ENCODE measurements around the gene COL4A1. TPM values are rescaled to one million over a fixed set of nuclear protein-coding genes. Genes with fewer than 3 reads are reported as not detected.

COL4A1 gene
- polyA plus RNA-seq, 1 of the 3 experiments (the other 2 are of a cell fraction) = 30.3 TPM

DNA sequence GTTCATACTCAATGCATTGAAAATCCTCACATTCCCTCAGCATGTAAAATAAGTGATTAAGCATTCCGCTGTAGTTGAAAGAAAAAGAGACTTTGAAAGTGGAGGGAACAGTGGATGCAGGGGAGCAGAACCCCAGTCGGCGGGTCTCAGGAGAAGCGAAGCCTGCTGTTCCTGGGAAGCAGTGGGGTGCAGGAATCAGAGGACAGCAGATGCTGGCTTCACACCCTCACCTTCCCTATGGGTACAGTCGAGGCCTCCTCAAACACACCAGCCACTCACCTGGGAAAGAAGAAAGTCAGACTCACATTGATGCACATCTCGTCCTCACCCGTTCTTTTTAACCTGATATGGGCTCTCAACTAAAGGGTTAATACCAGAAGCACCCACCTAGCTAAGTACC, 38.3 kb upstream of the COL4A1 start:
- peaks cover 21 to 27% of the 10 kb centered on the region in 2 experiments; a peak in 3 of 4 replicates for H3K4me1 ChIP-seq (ENCODE audit: control insufficient read depth in 1 of 2, insufficient read depth in 2 of 2, low read depth in 1 of 2, low read length in 1 of 2)
- H2AFZ ChIP-seq (ENCODE audit: low read depth) = no peak overlapping the region
- no peaks in the 10 kb centered on the region for H3K9me2 ChIP-seq
- ChIA-PET POLR2A (no interaction called here), CTCF (no interaction called here)
- WGBS (ENCODE audit: low lambda C conversion rate) = 94% methylated on average over 7 of the region's 7 CpGs
- no peak overlapping the region for H3K4me3 ChIP-seq (ENCODE audit: low read depth in 2 of 2, low read length in 1 of 2)
- TF ChIP-seq POLR2AphosphoS5 (IDR thresholded peaks at IDR 0.05; ENCODE audit: low read depth, low read length) (no peak), TCF12 (IDR thresholded peaks at IDR 0.05) (no peak), EZH2phosphoT487 (IDR thresholded peaks at IDR 0.05; ENCODE audit: borderline replicate concordance, low read depth) (no peak), RXRA (IDR thresholded peaks at IDR 0.05; ENCODE audit: borderline replicate concordance, low read depth) (no peak), NRF1 (IDR thresholded peaks at IDR 0.05; ENCODE audit: low read depth, low read length) (no peak), YY1 (IDR thresholded peaks at IDR 0.05; ENCODE audit: low read depth) (no peak)
- TF ChIP-seq, protein P1, sequence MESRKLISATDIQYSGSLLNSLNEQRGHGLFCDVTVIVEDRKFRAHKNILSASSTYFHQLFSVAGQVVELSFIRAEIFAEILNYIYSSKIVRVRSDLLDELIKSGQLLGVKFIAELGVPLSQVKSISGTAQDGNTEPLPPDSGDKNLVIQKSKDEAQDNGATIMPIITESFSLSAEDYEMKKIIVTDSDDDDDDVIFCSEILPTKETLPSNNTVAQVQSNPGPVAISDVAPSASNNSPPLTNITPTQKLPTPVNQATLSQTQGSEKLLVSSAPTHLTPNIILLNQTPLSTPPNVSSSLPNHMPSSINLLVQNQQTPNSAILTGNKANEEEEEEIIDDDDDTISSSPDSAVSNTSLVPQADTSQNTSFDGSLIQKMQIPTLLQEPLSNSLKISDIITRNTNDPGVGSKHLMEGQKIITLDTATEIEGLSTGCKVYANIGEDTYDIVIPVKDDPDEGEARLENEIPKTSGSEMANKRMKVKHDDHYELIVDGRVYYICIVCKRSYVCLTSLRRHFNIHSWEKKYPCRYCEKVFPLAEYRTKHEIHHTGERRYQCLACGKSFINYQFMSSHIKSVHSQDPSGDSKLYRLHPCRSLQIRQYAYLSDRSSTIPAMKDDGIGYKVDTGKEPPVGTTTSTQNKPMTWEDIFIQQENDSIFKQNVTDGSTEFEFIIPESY (IDR thresholded peaks at IDR 0.05; ENCODE audit: borderline replicate concordance, low read depth) = no peak
- no peaks in the 10 kb centered on the region for H3K9me3 ChIP-seq
- no peaks in the 10 kb centered on the region for H4K20me1 ChIP-seq (ENCODE audit: insufficient read depth)
- H3K27ac ChIP-seq (ENCODE audit: low read depth in 2 of 2, low read length in 1 of 2) = no peak overlapping the region; a peak in 1 of 4 replicates
- H3F3A ChIP-seq (replicated peaks; ENCODE audit: insufficient read depth) = peaks cover 43% of the 10 kb centered on the region
- DNase-seq = no peak
- H3K4me2 ChIP-seq = no peak overlapping the region
- no peak overlapping the region for H3K9ac ChIP-seq
- H3K27me3 ChIP-seq (ENCODE audit: insufficient read depth) = no peaks in the 10 kb centered on the region
- H3K79me2 ChIP-seq (ENCODE audit: insufficient read depth) = peaks cover 83% of the 10 kb centered on the region
- H3K36me3 ChIP-seq (replicated peaks in 1 of 2; ENCODE audit: control insufficient read depth in 1 of 2, insufficient read depth in 2 of 2, low read length in 1 of 2) = peaks cover 0 to 24% of the 10 kb centered on the region in 2 experiments

DNA sequence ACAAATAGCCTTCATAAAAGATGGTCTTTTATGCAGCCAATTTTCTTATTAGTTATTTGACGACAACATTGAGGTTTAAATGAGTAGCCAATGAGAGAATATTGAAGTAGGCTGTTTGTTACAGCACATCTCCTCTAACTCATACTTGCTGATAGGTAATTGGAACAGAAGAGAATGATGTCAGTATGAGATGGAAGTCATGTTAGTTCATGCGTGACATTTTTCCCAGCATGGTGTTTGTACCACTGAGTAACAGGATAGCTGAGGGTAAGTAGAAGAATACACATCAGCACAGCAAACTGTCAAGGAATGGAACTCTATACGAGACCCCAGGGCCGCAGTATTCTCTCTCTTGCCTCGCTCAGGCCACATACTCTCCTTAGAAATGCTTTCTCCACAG, 37.4 kb upstream of the COL4A1 start:
- no peaks in the 10 kb centered on the region for H4K20me1 ChIP-seq (ENCODE audit: insufficient read depth)
- ChIA-PET CTCF (interaction anchor here (0.9 to 1.0 kb wide), 2 partner anchors 11 to 22 kb away, joined by 3 read pairs; no protein-coding TSS in a partner anchor), POLR2A (no interaction called here)
- WGBS (ENCODE audit: low lambda C conversion rate) = 99% methylated on average over 5 of the region's 5 CpGs
- H3K9me2 ChIP-seq = no peaks in the 10 kb centered on the region
- DNase-seq = no peak
- H3K27me3 ChIP-seq (ENCODE audit: insufficient read depth) = no peaks in the 10 kb centered on the region
- no peak overlapping the region for H3K4me2 ChIP-seq
- H3F3A ChIP-seq (replicated peaks; ENCODE audit: insufficient read depth) = peaks cover 40% of the 10 kb centered on the region
- TF ChIP-seq TEAD4 (IDR thresholded peaks at IDR 0.05; ENCODE audit: borderline replicate concordance, insufficient read depth) = no peak
- TF ChIP-seq TCF12 (IDR thresholded peaks at IDR 0.05) = no peak
- TF ChIP-seq FOSL2 (IDR thresholded peaks at IDR 0.05; ENCODE audit: borderline replicate concordance, low read depth) = no peak
- TF ChIP-seq EZH2phosphoT487 (IDR thresholded peaks at IDR 0.05; ENCODE audit: borderline replicate concordance, low read depth) = no peak
- TF ChIP-seq, protein P2, sequence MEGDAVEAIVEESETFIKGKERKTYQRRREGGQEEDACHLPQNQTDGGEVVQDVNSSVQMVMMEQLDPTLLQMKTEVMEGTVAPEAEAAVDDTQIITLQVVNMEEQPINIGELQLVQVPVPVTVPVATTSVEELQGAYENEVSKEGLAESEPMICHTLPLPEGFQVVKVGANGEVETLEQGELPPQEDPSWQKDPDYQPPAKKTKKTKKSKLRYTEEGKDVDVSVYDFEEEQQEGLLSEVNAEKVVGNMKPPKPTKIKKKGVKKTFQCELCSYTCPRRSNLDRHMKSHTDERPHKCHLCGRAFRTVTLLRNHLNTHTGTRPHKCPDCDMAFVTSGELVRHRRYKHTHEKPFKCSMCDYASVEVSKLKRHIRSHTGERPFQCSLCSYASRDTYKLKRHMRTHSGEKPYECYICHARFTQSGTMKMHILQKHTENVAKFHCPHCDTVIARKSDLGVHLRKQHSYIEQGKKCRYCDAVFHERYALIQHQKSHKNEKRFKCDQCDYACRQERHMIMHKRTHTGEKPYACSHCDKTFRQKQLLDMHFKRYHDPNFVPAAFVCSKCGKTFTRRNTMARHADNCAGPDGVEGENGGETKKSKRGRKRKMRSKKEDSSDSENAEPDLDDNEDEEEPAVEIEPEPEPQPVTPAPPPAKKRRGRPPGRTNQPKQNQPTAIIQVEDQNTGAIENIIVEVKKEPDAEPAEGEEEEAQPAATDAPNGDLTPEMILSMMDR (IDR thresholded peaks at IDR 0.05) = no peak
- TF ChIP-seq, protein P3, sequence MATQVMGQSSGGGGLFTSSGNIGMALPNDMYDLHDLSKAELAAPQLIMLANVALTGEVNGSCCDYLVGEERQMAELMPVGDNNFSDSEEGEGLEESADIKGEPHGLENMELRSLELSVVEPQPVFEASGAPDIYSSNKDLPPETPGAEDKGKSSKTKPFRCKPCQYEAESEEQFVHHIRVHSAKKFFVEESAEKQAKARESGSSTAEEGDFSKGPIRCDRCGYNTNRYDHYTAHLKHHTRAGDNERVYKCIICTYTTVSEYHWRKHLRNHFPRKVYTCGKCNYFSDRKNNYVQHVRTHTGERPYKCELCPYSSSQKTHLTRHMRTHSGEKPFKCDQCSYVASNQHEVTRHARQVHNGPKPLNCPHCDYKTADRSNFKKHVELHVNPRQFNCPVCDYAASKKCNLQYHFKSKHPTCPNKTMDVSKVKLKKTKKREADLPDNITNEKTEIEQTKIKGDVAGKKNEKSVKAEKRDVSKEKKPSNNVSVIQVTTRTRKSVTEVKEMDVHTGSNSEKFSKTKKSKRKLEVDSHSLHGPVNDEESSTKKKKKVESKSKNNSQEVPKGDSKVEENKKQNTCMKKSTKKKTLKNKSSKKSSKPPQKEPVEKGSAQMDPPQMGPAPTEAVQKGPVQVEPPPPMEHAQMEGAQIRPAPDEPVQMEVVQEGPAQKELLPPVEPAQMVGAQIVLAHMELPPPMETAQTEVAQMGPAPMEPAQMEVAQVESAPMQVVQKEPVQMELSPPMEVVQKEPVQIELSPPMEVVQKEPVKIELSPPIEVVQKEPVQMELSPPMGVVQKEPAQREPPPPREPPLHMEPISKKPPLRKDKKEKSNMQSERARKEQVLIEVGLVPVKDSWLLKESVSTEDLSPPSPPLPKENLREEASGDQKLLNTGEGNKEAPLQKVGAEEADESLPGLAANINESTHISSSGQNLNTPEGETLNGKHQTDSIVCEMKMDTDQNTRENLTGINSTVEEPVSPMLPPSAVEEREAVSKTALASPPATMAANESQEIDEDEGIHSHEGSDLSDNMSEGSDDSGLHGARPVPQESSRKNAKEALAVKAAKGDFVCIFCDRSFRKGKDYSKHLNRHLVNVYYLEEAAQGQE (IDR thresholded peaks at IDR 0.05; ENCODE audit: low read depth, low read length) = no peak
- TF ChIP-seq SIN3A (IDR thresholded peaks at IDR 0.05; ENCODE audit: borderline replicate concordance, low read depth, low read length) = no peak
- no peak overlapping the region; a peak in 1 of 4 replicates for H3K27ac ChIP-seq (ENCODE audit: low read depth in 2 of 2, low read length in 1 of 2)
- H3K9me3 ChIP-seq = no peaks in the 10 kb centered on the region
- H3K36me3 ChIP-seq (replicated peaks in 1 of 2; ENCODE audit: control insufficient read depth in 1 of 2, insufficient read depth in 2 of 2, low read length in 1 of 2) = peaks cover 0 to 17% of the 10 kb centered on the region in 2 experiments
- H2AFZ ChIP-seq (ENCODE audit: low read depth) = no peak overlapping the region
- H3K4me1 ChIP-seq (ENCODE audit: control insufficient read depth in 1 of 2, insufficient read depth in 2 of 2, low read depth in 1 of 2, low read length in 1 of 2) = peaks cover 21 to 27% of the 10 kb centered on the region in 2 experiments; a peak in 3 of 4 replicates
- no peak overlapping the region for H3K4me3 ChIP-seq (ENCODE audit: low read depth in 2 of 2, low read length in 1 of 2)
- H3K79me2 ChIP-seq (ENCODE audit: insufficient read depth) = peaks cover 83% of the 10 kb centered on the region
- no peak overlapping the region for H3K9ac ChIP-seq
